NCI-H1436 treated with DMSO at 0.1 percent for 48 hours (cell line): ENCODE measurements around the gene DNAH3.
"Not testable (repeated sequence)": the region's sequence is repeated elsewhere in the genome, so short reads cannot be mapped to it uniquely, and the experiment has no call there.

Experiments
- DNase-seq: peaks from one replicate; lab custom pipeline; 2025; lab: John Stamatoyannopoulos, UW

DNAH3 gene

DNA sequence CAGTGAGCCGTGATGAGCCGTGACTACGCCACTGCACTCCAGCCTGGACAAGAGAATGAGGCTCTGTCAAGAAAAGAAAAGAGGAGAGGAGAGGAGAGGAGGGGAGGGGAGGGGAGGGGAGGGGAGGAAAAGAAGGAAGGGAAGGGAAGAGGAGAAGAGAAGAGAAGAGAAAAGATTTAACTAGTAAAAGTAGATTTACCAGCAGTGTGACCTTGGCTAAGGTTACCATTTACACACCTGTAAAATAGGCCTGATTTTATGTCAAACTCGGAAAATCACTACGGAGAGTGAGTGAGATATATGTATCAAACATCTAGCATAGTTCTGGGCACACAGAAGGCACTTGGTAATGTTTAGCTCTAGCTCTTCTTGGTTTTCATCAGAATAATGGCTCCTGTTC lies 140.8 kb downstream of the DNAH3 start:
- DNase-seq: no peak

GRCh38 chr16:21005008-21005407 lies 145.6 kb downstream of the DNAH3 start:
- DNase-seq: no peak

- DNase-seq: no peak
Observed at GRCh38 chr16:21001262-21001661, 149.4 kb downstream of the DNAH3 start.

DNA sequence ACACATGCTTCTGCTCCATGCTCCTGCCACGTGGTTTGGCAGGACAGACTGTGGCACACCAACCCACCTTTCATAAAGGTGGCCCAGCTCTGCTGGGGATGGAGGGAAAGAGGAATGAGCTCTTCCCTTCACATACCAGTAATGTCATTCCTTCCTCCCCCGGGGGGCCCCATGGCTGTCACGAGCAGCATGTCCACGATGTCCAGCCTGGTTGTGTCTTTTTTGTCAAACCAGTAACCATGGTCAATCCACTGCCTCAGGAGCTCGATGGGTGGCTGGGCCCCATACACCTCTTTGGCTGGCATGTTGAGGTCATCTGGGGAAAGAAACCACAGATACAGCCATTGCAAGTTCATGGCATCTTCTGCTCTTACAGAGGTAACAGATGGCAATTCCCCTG lies 153.5 kb downstream of the DNAH3 start:
- DNase-seq: no peak

- DNase-seq: no peak
Observed at GRCh38 chr16:20995711-20996110, 154.9 kb downstream of the DNAH3 start.

DNA sequence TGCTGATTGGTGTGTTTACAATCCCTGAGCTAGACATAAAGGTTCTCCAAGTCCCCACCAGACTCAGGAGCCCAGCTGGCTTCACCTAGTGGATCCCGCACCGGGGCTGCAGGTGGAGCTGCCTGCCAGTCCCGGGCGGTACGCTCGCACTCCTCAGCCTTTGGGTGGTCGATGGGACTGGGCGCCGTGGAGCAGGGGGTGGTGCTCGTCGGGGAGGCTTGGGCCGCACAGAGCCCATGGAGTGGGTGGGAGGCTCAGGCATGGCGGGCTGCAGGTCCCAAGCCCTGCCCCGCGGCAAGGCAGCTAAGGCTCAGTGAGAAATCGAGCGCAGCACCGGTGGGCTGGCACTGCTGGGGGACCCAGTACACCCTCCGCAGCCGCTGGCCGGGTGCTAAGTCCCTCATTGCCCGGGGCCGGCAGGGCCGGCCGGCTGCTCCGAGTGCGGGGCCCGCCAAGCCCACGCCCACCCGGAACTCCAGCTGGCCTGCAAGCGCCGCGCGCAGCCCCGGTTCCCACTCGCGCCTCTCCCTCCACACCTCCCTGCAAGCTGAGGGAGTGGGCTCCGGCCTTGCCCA lies 161.1 kb downstream of the DNAH3 start:
- not testable (repeated sequence) for DNase-seq

DNA sequence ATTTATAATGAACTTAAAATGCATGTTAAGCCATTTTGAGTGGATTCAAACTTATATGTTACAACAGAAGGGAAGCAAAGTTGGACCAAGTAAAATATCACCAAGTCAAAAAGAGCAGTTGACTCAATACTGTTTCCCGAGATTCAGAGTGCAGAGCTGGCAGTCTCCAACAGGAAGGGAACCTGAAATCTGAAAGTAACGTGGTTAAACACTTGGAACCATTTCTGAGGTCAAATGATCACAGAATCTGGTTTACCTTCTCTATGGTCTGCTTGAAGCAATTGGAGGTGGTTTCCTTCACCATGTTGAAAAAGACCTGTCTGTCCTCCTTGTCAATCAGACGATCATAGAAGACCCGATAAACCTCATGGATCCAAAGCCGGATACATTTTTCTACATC lies 163.6 kb downstream of the DNAH3 start:
- no peak for DNase-seq

DNA sequence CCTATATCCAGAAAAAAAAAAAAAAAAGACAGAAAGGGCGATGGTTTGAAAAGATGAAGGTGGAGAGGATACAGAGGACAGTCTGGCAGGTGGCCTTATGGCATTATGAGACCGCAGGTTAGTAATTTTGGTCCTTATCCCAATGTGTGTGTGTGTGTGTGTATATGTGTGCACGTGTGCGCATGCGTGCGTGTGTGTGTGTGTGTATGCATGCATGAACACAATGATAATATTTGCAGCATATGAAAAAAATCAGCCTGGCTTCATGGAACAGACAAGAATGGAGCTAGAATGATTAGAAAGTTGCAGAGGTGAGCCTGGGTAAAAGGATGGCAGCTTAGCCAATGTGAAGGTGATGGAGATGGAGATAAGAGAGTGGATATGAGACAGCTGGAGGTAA lies 166.6 kb downstream of the DNAH3 start:
- DNase-seq: no peak

DNA sequence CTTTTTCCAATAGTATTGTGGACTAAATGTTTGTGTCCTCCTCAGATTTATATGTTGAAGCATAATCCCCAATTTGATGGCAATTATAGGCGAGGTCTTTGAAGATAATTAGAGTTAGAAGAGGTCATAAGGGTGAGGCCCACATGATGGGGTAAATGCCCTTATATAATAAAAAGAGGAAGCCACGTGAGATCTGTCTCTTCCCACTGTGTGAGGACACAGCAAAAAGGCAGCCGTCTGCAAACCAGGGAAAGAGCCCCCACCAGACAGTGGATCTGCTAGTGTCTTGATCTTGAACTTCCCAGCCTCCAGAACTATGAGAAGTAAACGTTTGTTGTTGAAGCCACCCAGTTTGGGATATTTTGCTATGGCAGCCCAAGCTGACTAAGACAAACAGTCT lies 174.1 kb downstream of the DNAH3 start:
- DNase-seq: no peak

DNA sequence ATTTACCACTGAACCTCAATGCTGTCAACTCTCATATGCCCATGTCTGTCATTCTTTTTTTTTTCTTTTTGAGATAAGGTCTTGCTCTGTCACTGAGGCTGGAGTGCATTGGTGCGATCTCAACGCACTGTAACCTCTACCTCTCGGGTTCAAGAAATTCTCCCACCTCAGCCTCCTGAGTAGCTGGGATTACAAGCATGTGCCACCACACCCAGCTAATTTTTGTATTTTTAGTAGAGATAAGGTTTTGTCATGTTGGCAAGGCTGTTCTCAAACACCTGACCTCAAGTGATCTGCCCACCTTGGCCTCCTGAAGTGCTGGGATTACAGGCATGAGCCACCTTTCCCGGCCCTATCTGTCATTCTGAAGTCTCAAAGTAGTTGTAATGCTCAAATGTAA lies 177.4 kb downstream of the DNAH3 start:
- not testable (repeated sequence) for DNase-seq

DNA sequence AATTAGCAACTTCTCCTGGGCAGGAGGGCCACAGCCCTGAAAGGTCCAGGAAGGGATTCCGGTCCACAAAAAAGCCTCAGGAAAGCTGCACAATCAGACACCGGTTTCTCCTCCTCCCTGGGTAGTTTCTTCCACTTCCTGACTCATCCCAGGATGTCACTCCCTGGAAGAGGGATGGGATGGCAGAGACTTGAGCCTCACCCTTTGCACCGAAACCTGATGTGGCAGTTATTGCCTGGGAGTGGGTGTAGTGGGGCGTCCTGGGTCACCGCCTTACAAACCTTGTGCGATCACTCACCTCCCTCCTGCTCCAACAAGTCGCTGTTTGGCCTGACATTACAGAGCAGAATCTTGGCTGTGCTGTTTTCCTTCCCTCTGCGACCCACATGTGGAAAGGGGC lies 179.2 kb downstream of the DNAH3 start:
- no peak for DNase-seq

DNA sequence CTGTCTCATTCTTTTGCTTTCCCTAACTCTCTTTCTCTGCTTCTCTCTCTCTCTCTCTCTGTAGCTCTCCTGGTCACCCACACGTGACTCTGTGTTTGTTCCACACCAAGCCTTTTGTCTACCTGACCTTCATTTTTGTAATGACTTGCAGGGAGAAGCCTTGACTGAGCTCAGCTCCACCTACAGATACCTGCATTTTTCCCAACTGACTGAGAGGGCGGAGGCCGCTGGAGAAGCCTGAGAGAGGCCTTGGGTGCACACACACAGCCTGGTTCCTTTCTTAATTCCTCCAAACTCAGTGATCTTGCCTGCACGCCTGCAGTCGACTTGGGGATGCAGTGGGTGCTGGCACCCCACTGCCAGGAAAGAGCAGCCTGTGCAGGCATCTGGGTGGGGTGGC lies 181.3 kb downstream of the DNAH3 start:
- no peak for DNase-seq

GRCh38 chr16:20968765-20969164 lies 181.9 kb downstream of the DNAH3 start:
- no peak for DNase-seq

- DNase-seq: no peak
Observed at GRCh38 chr16:20960899-20961298, 189.7 kb downstream of the DNAH3 start.

GRCh38 chr16:20957153-20957552 lies 193.5 kb downstream of the DNAH3 start:
- no peak for DNase-seq

DNA sequence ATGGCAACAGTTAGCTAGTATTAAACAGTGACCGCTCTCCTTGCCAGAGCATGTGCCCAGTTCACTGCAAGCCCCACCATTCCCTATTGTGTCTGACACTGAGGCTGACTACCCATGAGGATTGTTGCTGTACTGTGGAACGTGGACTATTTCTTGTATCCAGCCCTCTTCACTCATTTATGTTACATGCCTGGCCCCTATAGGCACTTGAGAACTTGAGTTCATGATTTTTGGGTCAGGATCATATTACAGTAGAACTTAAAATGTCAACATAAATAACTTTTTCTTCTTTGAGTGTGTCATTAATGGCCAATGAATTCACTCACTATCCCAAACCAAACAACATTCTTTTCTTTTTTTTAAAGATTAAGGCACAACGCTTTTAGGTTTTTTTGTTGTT lies 194.3 kb downstream of the DNAH3 start:
- DNase-seq: no peak

DNA sequence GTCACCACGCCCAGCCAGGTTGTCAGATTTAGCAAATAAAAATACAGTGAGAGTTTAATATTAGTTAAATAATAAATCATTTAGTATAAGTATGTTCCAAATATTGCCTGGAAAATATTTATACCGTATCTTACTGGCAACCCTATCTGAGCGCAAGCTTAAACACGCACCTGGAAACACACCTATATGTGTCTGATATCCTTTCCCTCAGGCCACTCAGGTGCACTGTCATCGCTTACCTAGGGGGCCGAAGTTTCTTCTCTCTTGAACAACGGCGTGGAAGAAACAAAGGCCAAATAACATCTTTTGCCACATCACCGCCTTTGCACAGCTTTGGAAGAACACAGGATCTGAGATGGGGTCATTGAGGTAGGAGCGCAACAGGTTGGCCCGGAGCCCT lies 196.1 kb downstream of the DNAH3 start:
- no peak for DNase-seq

GRCh38 chr16:20952139-20952920 lies 198.3 kb downstream of the DNAH3 start:
- no peak for DNase-seq

- no peak for DNase-seq
Observed at GRCh38 chr16:20950294-20950693, 200.4 kb downstream of the DNAH3 start.

DNA sequence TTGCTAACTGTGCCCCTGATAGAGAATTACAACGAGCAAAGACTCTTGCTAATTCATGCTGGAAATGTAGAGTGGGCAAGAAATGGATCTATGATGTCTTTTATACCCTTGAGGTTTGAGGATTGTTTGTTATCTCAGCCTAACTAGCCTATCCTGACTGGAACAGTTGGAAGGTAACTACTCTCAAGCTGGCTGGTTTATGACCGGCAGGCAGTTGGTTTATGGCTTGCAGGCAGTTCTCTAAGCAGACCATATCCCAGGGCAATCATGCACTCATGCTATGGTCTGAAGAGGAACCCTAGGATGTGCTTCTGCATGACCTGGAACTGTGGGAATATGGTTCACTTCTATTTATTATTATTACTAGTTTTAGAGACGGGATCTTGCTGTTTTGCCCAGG lies 201.0 kb downstream of the DNAH3 start:
- DNase-seq: no peak

DNA sequence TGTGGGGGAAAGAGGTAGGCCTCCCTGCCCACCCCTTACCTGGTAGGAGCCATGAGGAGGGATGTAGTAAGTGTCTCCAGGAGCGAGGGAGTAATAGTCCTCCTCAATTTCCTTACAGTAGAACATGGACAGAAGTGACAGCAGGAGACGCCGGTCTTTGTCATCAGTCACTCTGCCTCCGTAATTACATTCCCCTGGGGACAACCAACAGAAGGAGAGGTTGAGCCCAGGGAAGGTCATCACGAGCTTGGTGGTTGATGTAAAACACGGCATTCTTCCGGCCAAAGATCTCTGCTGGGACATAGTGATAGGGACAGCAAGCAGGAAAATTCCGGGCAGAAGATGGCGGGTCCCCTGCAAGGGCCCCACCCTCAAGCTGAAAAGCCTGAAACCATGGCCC lies 202.2 kb downstream of the DNAH3 start:
- DNase-seq: no peak

DNA sequence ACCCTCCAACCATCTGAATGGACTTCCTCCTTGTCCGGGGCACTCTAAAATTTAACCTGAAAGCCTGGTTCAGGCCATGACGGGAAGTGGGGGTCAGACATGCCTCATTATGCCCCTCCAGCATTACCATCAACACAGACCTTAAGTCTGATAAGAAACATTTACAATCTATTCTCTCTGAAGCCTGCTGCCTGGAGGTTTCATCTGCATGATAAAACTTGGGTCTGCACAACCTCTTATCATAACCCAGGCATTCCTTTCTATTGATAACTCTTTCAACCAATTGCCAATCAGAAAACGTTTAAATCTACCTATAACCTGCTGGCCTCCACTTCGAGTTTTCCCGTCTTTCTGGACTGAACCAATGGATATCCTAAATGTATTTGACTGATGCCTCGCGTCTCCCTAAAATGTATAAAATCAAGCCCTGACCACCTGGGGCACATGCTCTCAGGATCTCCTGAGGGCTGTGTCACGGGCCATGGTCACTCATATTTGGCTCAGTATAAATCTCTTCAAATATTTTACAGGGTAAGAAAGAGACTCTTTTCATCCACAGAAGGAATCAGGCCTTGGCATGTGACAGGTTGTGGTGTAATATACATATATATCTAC lies 204.5 kb downstream of the DNAH3 start:
- no peak for DNase-seq

DNA sequence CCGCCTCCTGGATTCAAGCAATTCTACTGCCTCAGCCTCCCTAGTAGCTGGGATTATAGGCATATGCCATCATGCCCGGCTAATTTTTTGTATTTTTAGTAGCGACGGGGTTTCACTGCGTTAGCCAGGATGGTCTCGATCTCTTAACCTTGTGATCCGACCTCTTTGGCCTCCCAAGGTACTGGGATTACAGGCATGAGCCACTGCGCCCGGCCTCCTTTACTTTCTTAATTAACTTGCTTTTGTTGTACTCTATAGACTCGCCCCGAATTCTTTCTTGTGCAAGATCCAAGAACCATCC lies 205.1 kb downstream of the DNAH3 start:
- DNase-seq: not testable (repeated sequence)
